ENCODE measurements around the gene HNRNPUL2.

Gene HNRNPUL2

DNA sequence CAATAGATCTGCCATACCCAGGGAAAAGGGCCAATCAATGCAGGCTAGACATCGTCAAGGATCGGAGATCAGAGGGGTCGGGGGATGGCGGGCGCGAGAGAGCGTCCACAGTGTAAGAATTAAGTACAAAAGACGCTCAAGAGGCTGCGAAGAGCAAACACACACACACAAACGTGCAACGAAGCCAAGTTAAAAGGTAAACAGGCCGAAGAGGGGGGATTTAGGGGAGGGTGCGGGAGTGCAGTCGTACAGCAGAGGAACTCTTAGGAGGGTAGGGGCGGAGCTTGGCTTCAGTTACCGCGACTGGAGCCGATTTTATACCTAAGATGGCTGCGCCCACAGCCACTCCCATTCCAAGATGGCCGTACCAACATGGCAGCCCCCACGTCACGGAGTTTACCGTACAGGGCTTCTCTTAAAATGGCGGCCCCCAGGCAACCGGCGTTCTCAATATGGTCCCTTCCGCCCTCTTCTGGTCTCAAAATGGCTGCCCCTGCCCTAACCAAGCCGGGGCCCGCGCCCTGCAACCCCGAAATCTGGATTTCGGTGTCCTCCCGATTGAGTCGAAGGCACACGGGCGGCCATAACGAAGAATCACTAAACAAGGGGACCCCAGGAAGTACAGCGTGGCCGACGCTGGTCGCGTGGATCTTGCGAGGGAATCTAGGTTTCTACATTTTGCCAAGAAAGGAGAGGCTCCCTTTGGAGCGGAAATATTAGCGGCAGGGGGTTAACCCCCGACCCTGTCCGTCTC is 17.8 kb downstream of the HNRNPUL2 start:
- TF ChIP-seq, protein P1, sequence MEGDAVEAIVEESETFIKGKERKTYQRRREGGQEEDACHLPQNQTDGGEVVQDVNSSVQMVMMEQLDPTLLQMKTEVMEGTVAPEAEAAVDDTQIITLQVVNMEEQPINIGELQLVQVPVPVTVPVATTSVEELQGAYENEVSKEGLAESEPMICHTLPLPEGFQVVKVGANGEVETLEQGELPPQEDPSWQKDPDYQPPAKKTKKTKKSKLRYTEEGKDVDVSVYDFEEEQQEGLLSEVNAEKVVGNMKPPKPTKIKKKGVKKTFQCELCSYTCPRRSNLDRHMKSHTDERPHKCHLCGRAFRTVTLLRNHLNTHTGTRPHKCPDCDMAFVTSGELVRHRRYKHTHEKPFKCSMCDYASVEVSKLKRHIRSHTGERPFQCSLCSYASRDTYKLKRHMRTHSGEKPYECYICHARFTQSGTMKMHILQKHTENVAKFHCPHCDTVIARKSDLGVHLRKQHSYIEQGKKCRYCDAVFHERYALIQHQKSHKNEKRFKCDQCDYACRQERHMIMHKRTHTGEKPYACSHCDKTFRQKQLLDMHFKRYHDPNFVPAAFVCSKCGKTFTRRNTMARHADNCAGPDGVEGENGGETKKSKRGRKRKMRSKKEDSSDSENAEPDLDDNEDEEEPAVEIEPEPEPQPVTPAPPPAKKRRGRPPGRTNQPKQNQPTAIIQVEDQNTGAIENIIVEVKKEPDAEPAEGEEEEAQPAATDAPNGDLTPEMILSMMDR (IDR thresholded peaks at IDR 0.05; ENCODE audit: borderline replicate concordance, control extremely low read depth, extremely low read depth, insufficient read depth, missing control alignments): no peak
- in situ Hi-C loops (cut with MboI; ENCODE audit: low sequenced_read_pairs, unreplicated experiment): no loop called here
- DNase-seq (ENCODE audit: low spot score): peak; percentile 93

DNA sequence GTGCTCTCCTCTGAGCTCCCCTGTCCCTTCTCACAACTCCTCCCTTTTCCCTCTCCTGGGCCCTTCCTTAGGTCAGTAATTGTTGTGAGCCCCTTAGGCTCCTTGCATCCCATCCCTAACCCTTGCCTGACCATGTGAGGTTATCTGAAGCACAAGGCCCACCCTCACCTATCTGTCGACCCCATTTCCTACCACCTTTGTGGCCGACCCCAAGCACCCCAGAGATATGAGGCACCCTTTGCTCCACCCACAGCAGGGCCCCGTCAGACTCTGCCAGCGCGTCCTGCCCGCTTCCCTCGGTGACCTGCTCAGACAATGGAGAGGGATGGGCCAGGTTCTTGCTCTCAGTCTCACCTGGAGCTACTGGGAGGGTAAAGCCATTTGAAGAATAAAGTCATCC is 18.5 kb downstream of the HNRNPUL2 start:
- in situ Hi-C loops (cut with MboI; ENCODE audit: low sequenced_read_pairs, unreplicated experiment): no loop called here
- TF ChIP-seq, protein P1 (IDR thresholded peaks at IDR 0.05; ENCODE audit: borderline replicate concordance, control extremely low read depth, extremely low read depth, insufficient read depth, missing control alignments): no peak
- no peak for DNase-seq (ENCODE audit: low spot score)

DNA sequence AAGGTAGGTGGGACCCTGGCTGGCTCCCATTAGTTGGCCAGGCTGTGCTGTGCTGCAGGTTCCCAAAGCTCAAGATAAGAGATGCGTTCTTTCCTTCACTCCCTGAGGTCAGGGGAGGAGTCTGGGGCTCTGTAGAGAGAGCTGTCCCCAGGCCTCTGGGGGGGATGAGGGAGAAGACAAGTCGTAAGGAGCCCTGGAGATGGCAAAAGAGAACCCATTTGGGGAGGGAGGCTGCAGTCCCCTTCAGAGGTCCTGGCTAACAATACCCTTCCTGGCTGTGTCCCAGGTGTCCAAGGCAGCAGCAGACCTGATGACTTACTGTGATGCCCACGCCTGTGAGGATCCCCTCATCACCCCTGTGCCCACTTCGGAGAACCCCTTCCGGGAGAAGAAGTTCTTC is 18.9 kb downstream of the HNRNPUL2 start:
- in situ Hi-C loops (cut with MboI; ENCODE audit: low sequenced_read_pairs, unreplicated experiment): no loop called here

DNA sequence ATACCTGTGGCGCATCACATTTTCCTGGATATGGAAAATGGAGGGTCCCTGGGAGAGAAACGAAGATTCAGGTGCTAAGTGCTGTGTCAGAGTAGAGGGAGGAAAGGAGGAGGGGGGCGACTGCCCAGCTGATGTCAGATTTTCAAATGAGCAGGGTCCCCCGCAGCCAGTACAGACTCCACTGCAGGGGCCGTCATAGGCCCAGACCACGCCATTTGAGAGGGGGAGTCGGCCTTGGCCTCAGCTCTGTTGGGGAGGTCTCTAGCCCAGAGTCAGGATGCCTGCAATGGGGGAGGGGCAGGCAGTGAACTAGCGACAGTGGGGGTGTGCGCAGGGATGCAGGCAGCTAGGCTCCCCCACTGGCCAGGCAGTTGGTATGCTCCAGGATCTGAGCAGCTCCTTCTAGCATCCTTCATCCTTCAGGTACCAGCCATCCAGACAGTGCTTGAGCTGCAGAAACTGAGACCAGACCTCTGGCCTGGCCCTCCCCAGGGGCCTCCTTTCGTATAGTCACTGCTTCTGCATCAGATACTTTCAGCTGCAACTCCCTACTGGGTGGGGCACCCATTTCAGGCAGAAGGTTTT is 19.9 kb downstream of the HNRNPUL2 start, which contains the start of the genes BSCL2 and GNG3:
Gene BSCL2, minus strand, starts transcription at position 148 of the 585 bp plus-strand sequence. CDS start 229 bp downstream, outside the sequence.
Gene GNG3, plus strand, starts transcription at position 400 of the 585 bp plus-strand sequence. CDS start 620 bp downstream, outside the sequence.
- TF ChIP-seq, protein P1 (IDR thresholded peaks at IDR 0.05; ENCODE audit: borderline replicate concordance, control extremely low read depth, extremely low read depth, insufficient read depth, missing control alignments): no peak
- in situ Hi-C loops (cut with MboI; ENCODE audit: low sequenced_read_pairs, unreplicated experiment): no loop called here
- DNase-seq (ENCODE audit: low spot score): no peak

More for the DNA sequence above, 18.9 kb downstream of the HNRNPUL2 start:
- DNase-seq (ENCODE audit: low spot score): no peak
- TF ChIP-seq, protein P1 (IDR thresholded peaks at IDR 0.05; ENCODE audit: borderline replicate concordance, control extremely low read depth, extremely low read depth, insufficient read depth, missing control alignments): no peak

DNA sequence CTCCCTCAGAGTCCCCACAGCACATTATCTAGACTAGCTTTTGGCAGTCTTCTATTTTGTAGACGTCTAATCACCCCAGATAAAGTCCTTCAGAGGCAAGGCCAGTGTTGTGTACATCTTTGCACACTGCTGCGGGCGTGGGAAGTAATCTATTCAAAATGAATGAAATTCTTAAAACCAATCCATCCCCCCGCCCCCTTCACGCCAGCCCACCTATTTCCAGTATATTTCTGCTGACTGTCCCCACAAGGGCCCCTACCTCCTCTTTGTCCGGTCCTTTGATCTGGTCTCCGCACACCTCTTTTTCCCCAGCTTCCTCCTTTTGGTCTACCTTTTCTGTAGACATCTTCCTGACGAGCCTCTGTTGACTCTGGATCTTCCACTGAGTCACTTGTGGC is 20.4 kb downstream of the HNRNPUL2 start:
- in situ Hi-C loops (cut with MboI; ENCODE audit: low sequenced_read_pairs, unreplicated experiment): no loop called here
- DNase-seq (ENCODE audit: low spot score): no peak
- TF ChIP-seq, protein P1 (IDR thresholded peaks at IDR 0.05; ENCODE audit: borderline replicate concordance, control extremely low read depth, extremely low read depth, insufficient read depth, missing control alignments): no peak

DNA sequence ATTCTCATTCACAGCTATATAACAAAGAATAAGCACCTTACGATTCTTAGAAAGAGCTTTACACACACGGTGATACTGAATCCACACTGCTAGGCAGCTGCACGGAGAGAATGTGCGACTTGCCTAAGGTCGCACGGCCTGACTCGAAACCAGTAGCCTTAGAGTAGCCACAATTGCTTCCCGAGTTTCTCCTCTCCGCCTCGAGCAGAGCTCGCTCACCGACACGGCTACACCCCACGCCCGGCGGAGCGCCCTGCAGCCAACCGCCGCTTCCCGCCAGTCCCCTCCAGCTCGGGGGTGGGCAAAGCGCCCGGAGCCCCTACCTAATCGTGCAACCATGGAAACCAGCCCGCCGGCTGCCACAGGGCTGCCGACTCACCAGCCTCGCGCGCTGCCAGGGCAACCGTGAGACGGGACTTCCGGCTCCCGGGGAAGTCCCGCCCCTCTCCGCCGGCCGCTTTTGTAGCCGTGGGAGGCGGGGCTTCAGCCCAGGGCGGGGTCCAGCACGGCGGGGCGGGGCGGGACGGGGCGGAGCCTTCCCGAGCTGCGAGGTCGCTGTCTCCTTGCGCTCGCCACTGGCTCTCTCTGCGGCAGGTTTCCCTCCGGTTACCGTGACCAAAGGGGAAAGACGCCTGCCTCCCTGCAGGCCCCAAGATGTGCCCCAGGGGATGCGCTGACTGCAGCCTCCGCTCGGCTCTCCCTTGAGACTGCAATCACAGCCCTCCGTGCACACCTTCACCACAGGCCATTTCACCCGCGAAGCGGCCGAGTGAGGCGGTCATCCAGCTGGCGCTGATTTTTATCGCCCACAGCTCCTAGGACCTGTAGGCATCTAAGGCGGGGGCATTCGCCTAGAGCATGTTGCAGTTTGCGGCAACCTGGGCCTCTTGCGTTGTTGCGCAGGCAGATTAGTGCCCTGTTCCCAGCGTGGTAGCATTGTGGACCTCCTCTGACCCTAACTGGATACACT is 21.1 kb downstream of the HNRNPUL2 start:
- in situ Hi-C loops (cut with MboI; ENCODE audit: low sequenced_read_pairs, unreplicated experiment): no loop called here
- DNase-seq (ENCODE audit: low spot score): peak; percentile 97
- TF ChIP-seq, protein P1 (IDR thresholded peaks at IDR 0.05; ENCODE audit: borderline replicate concordance, control extremely low read depth, extremely low read depth, insufficient read depth, missing control alignments): no peak

All from GM13976 (cell line).